H1 (cell line): ENCODE data around the gene CMBL. TPM values are rescaled to one million over a fixed set of nuclear protein-coding genes. Genes with fewer than 3 reads are reported as not detected.

Experiments
- CTCF ChIA-PET: fragments of 300-600 bp; sonication (Branson Sonifier 250); formaldehyde crosslinking; loops from one replicate; lab custom pipeline; 2021; ENCODE audit not compliant: partially characterized antibody; lab: Charles Lee
- POLR2A ChIA-PET: fragments of 300-600 bp; sonication (Branson Sonifier 250); formaldehyde crosslinking; loops from one replicate; lab custom pipeline; 2021; ENCODE audit warnings: inconsistent platforms; ENCODE audit not compliant: partially characterized antibody; lab: Charles Lee
- DNase-seq, 2 experiments: peaks; one replicate each; pipeline versions ENCODE4 v3.0.0 to v3.0.0-alpha.2; 2010 to 2022; ENCODE audit warnings: low spot score in 2 of 2, low read depth in 1 of 2, mixed read lengths in 1 of 2
- FAIRE-seq: peaks from 2 replicates; lab custom pipeline; 2011; peaks lifted over from hg19 to GRCh38; lab: Jason Lieb, UNC
- H2AFZ ChIP-seq: 2 replicates; pipeline ENCODE4 v1.8.1; 2012; ENCODE audit warnings: low read length, inconsistent platforms
- H2AK5ac ChIP-seq: 2 replicates; pipeline ENCODE4 v1.6.1; 2013; ENCODE audit warnings: low read depth, low read length
- H2BK120ac ChIP-seq: replicated peaks from 2 replicates; pipeline ENCODE3; 2013; ENCODE audit warnings: low read depth, low read length, inconsistent platforms
- H2BK12ac ChIP-seq: 2 replicates; pipeline ENCODE4 v1.6.1; 2013; ENCODE audit warnings: low read depth, low read length
- H2BK15ac ChIP-seq: 2 replicates; pipeline ENCODE4 v1.6.1; 2013; ENCODE audit warnings: low read length
- H2BK20ac ChIP-seq: 2 replicates; pipeline ENCODE4 v1.6.1; 2013; ENCODE audit warnings: low read length
- H2BK5ac ChIP-seq: 2 replicates; pipeline ENCODE4 v1.6.1; 2013; ENCODE audit warnings: low read depth, low read length
- H3K14ac ChIP-seq: 2 replicates; pipeline ENCODE4 v1.6.1; 2013; ENCODE audit warnings: inconsistent platforms; ENCODE audit not compliant: insufficient read length
- H3K18ac ChIP-seq: 2 replicates; pipeline ENCODE4 v1.6.1; 2013; ENCODE audit warnings: low read length; ENCODE audit errors: extremely low read depth
- H3K23ac ChIP-seq: 2 replicates; pipeline ENCODE4 v1.6.1; 2013; ENCODE audit warnings: inconsistent platforms; ENCODE audit not compliant: insufficient read length
- H3K23me2 ChIP-seq: 2 replicates; pipeline ENCODE4 v1.6.1; 2013; ENCODE audit warnings: low read depth, low read length
- H3K27ac ChIP-seq: 2 replicates; pipeline ENCODE4 v1.6.1; 2011; ENCODE audit warnings: low read depth, low read length, inconsistent platforms
- H3K27me3 ChIP-seq, 4 experiments: replicated peaks in 1 of 4; 1 replicate in 1 of 4; 2 replicates in 3 of 4; pipeline versions ENCODE4 v1.6.1 to v1.8.1; 2011 to 2013; ENCODE audit warnings: low read length in 3 of 4, mild to moderate bottlenecking in 3 of 4, inconsistent platforms in 2 of 4, mixed read lengths in 2 of 4, moderate library complexity in 1 of 4; ENCODE audit not compliant: control insufficient read depth in 3 of 4, insufficient read depth in 3 of 4; ENCODE audit errors: extremely low read depth in 1 of 4
- H3K36me3 ChIP-seq, 4 experiments: 2 replicates each; pipeline versions ENCODE4 v1.6.1 to v1.8.1; 2011 to 2013; ENCODE audit warnings: mild to moderate bottlenecking in 4 of 4, low read length in 3 of 4, moderate library complexity in 2 of 4, control low read depth in 1 of 4, inconsistent platforms in 1 of 4; ENCODE audit not compliant: insufficient read depth in 4 of 4, control insufficient read depth in 2 of 4
- H3K4ac ChIP-seq: replicated peaks from 2 replicates; pipeline ENCODE3; 2013; ENCODE audit warnings: low read length, low read depth, mixed read lengths, inconsistent platforms; ENCODE audit not compliant: insufficient read length
- H3K4me1 ChIP-seq, 4 experiments: replicated peaks in 1 of 4; 1 replicate in 1 of 4; 2 replicates in 3 of 4; pipeline versions ENCODE4 v1.6.1 to v1.8.1; 2011 to 2013; ENCODE audit warnings: low read length in 3 of 4, inconsistent platforms in 2 of 4, mixed read lengths in 1 of 4; ENCODE audit not compliant: insufficient read depth in 4 of 4, control insufficient read depth in 3 of 4
- H3K4me2 ChIP-seq, 2 experiments: 2 replicates each; pipeline versions ENCODE4 v1.6.1 to v1.8.1; 2011 to 2013; ENCODE audit warnings: low read depth in 2 of 2, low read length in 2 of 2, control low read depth in 1 of 2, inconsistent platforms in 1 of 2, mild to moderate bottlenecking in 1 of 2; ENCODE audit not compliant: insufficient read depth in 1 of 2
- H3K4me3 ChIP-seq, 4 experiments: fragments of 200-600, 300-600 bp in 1 of 4; sonication (generic), shearing (Covaris generic), sonication (Bioruptor Twin) in 1 of 4; 2 replicates each; pipeline versions ENCODE4 v1.5.1 to v1.8.1; 2011 to 2016; ENCODE audit warnings: low read length in 4 of 4, low read depth in 3 of 4, control low read depth in 2 of 4, inconsistent platforms in 2 of 4, mild to moderate bottlenecking in 2 of 4, mixed read lengths in 1 of 4, moderate library complexity in 1 of 4; ENCODE audit not compliant: insufficient read depth in 2 of 4; ENCODE audit errors: extremely low read depth in 1 of 4
- H3K56ac ChIP-seq: replicated peaks from 2 replicates; pipeline ENCODE3; 2013; ENCODE audit warnings: low read depth, mild to moderate bottlenecking, mixed read lengths, low read length, inconsistent platforms; ENCODE audit not compliant: insufficient read length
- H3K79me1 ChIP-seq: 2 replicates; pipeline ENCODE4 v1.6.1; 2013; ENCODE audit warnings: low read depth, low read length, control low read depth
- H3K79me2 ChIP-seq, 2 experiments: 2 replicates each; pipeline versions ENCODE4 v1.6.1 to v1.8.1; 2012 to 2013; ENCODE audit warnings: low read length in 2 of 2, mild to moderate bottlenecking in 2 of 2, inconsistent platforms in 1 of 2; ENCODE audit not compliant: insufficient read depth in 2 of 2, control insufficient read depth in 1 of 2
- H3K9ac ChIP-seq, 4 experiments: replicated peaks in 1 of 4; 1 replicate in 1 of 4; 2 replicates in 3 of 4; pipeline versions ENCODE4 v1.6.1 to v1.8.1; 2011 to 2013; ENCODE audit warnings: low read depth in 3 of 4, low read length in 3 of 4, control low read depth in 2 of 4, mild to moderate bottlenecking in 2 of 4, moderate library complexity in 2 of 4, inconsistent platforms in 1 of 4; ENCODE audit errors: extremely low read depth in 1 of 4
- H3K9me3 ChIP-seq, 2 experiments: 2 replicates each; pipeline versions ENCODE4 v1.6.1 to v1.8.1; 2012 to 2013; ENCODE audit warnings: mild to moderate bottlenecking in 2 of 2, moderate library complexity in 2 of 2, control low read depth in 1 of 2, inconsistent platforms in 1 of 2, low read depth in 1 of 2, low read length in 1 of 2, mixed read lengths in 1 of 2; ENCODE audit not compliant: insufficient read depth in 2 of 2
- H4K20me1 ChIP-seq, 2 experiments: replicated peaks in 1 of 2; 2 replicates each; pipeline versions ENCODE3 to v1.8.1; 2011 to 2013; ENCODE audit warnings: inconsistent platforms in 2 of 2, low read length in 2 of 2, mild to moderate bottlenecking in 1 of 2; ENCODE audit not compliant: insufficient read depth in 2 of 2, control insufficient read depth in 1 of 2
- H4K5ac ChIP-seq: 2 replicates; pipeline ENCODE4 v1.6.1; 2013; ENCODE audit warnings: low read length, low read depth, mixed read lengths, inconsistent platforms; ENCODE audit not compliant: insufficient read length
- H4K8ac ChIP-seq: 2 replicates; pipeline ENCODE4 v1.8.0; 2013; ENCODE audit warnings: mild to moderate bottlenecking, moderate library complexity, low read length, inconsistent platforms; ENCODE audit not compliant: insufficient read depth; ENCODE audit errors: extremely low read depth
- H4K91ac ChIP-seq: replicated peaks from 2 replicates; pipeline ENCODE3; 2013; ENCODE audit warnings: low read length, mixed read lengths, inconsistent platforms; ENCODE audit not compliant: insufficient read length
- POLR2AphosphoS5 ChIP-seq: IDR thresholded peaks from 2 replicates; pipeline ENCODE4 v1.6.1; 2011; ENCODE audit warnings: low read depth, low read length
- WGBS, 2 experiments: shearing (Covaris generic) in 1 of 2; methylation state at CpG; one replicate each; pipeline versions ENCODE4 v1.1.6 to v1.1.7; 2013 to 2015; ENCODE audit warnings: low lambda C conversion rate in 2 of 2, mixed read lengths in 2 of 2, inconsistent platforms in 1 of 2, low coverage in 1 of 2, missing lambda C conversion rate in 1 of 2; ENCODE audit not compliant: insufficient replicate concordance in 2 of 2, insufficient coverage in 1 of 2, insufficient read length in 1 of 2; ENCODE audit errors: extremely low coverage in 1 of 2, missing lambda C conversion rate in 1 of 2; 5-methylcytosine and 5-hydroxymethylcytosine counted together
- polyA plus RNA-seq, 7 experiments: library from polyadenylated mRNA; depleted of rRNA in 3 of 7; stranded (reverse) in 5 of 7; unstranded in 2 of 7; fragments of >200 nt in 5 of 7; fragments of 200-250 nt in 2 of 7; gene quantifications; 1 replicate in 5 of 7; 2 replicates in 1 of 7; 4 replicates in 1 of 7; pipeline versions ENCODE4 v1.2.1 to v1.2.3, GENCODE V29; 2011 to 2013; ENCODE audit warnings: missing spikeins in 2 of 7, mixed read lengths in 2 of 7
- total RNA-seq: library from RNA; stranded (reverse); fragmentation: NEBNext Ultra II Directional; extraction: Animal tissue kit (Norgen Biotek cat#: 25700); gene quantifications from 2 replicates; pipeline ENCODE4 v1.2.1, GENCODE V29; 2021

The CMBL gene
- total and polyA plus RNA-seq, 2 of the 8 experiments (the other 6 are each of a cell fraction or from before 2014, with no cell fraction given) = 27.9 to 32.1 TPM

DNA sequence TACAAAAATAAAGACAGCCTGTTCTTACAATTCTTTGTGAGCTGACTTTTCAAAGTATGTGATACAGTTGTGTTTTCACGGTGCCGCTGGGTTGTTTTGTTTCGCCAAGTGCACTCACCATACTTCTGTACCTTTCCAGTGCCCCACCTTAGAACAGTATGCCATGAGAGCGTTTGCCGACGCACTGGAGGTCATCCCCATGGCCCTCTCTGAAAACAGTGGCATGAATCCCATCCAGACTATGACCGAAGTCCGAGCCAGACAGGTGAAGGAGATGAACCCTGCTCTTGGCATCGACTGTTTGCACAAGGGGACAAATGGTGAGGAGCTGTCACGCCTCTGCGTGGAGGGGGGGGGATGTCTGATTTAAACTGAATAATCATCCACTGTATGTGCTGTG lies 44.7 kb downstream of the CMBL start:
- POLR2A ChIA-PET = interaction anchor here (1.0 to 9.4 kb wide), 5 partner anchors 9 to 50 kb away, joined by 3 to 128 read pairs (median 5); partner anchors contain the start of genes ATPSCKMT and CCT5
- H3K14ac ChIP-seq = no peak overlapping the region
- 0 out of 2 replicates have a peak, but pooled peaks have one; percentile 59 for TF ChIP-seq POLR2AphosphoS5

More for the DNA sequence above, 44.7 kb downstream of the CMBL start:
- Histone ChIP-seq H2BK20ac (no peak overlapping the region), H4K5ac (no peak overlapping the region), H3K56ac (no peak overlapping the region), H2BK120ac (no peak overlapping the region), H4K91ac (no peak overlapping the region), H3K27ac (no peak overlapping the region), H3K36me3 (peaks cover 47 to 79% (median 73%) of the 10 kb centered on the region in 4 experiments), H2BK12ac (no peak overlapping the region), H3K23me2 (no peaks in the 10 kb centered on the region), H2BK15ac (no peak overlapping the region), H3K9me3 (no peaks in the 10 kb centered on the region), H2AK5ac (no peak overlapping the region), H3K4me1 (no peaks in the 10 kb centered on the region), H4K20me1 (peaks cover 3 to 22% of the 10 kb centered on the region in 2 experiments), H3K4me3 (no peak overlapping the region), H2AFZ (no peak overlapping the region), H3K79me1 (peaks cover 5% of the 10 kb centered on the region; the same call in 1 of the 2 replicates), H3K23ac (no peak overlapping the region), H3K18ac (no peak overlapping the region), H3K9ac (no peak overlapping the region), H3K79me2 (peaks cover 0 to 3% of the 10 kb centered on the region in 2 experiments; a peak in 1 of 4 replicates), H4K8ac (no peak overlapping the region), H3K4ac (no peak overlapping the region), H3K27me3 (no peaks in the 10 kb centered on the region), H3K4me2 (no peak overlapping the region), H2BK5ac (no peak overlapping the region)
- DNase-seq (no peak), FAIRE-seq (no peak)
- CTCF ChIA-PET = interaction anchor here (0.6 to 1.4 kb wide), 3 partner anchors 11 to 114 kb away, joined by 3 read pairs; no protein-coding TSS in a partner anchor
- WGBS, 2 experiments = 94% methylated on average over 11 of the region's 11 CpGs; no CpG with 5 or more reads in 1 of the 2 experiments
